ENCODE data around the gene DAND5. TPM values are rescaled to one million over a fixed set of nuclear protein-coding genes. Genes with fewer than 3 reads are reported as not detected.

DAND5 gene
- polyA plus RNA-seq, 1 of the 3 experiments (the other 2 are of a cell fraction), result 1.0 TPM

- ChIA-PET POLR2A (interaction anchor here (0.9 to 1.6 kb wide), 2 partner anchors 11 to 15 kb away, joined by 3 to 7 read pairs; partner anchors contain the start of genes CALR and FARSA), CTCF (interaction anchor here (1.3 to 2.1 kb wide), 4 partner anchors 17 to 145 kb away, joined by 4 to 20 read pairs (median 6); no protein-coding TSS in a partner anchor)
- Histone ChIP-seq H3K36me3 (replicated peaks in 1 of 2; ENCODE audit: control insufficient read depth in 1 of 2, insufficient read depth in 2 of 2, low read length in 1 of 2) (peaks cover 39 to 48% of the 10 kb centered on the region in 2 experiments), H3K27me3 (ENCODE audit: insufficient read depth) (no peaks in the 10 kb centered on the region), H3K4me1 (ENCODE audit: control insufficient read depth in 1 of 2, insufficient read depth in 2 of 2, low read depth in 1 of 2, low read length in 1 of 2) (peaks cover 19 to 31% of the 10 kb centered on the region in 2 experiments), H3K9me2 (no peaks in the 10 kb centered on the region), H3K4me2 (no peak overlapping the region), H3F3A (replicated peaks; ENCODE audit: insufficient read depth) (peaks cover 55% of the 10 kb centered on the region), H3K9ac (no peak overlapping the region), H3K4me3 (ENCODE audit: low read depth in 2 of 2, low read length in 1 of 2) (no peak overlapping the region), H3K9me3 (no peaks in the 10 kb centered on the region), H2AFZ (ENCODE audit: low read depth) (no peak overlapping the region), H4K20me1 (ENCODE audit: insufficient read depth) (peaks cover 9% of the 10 kb centered on the region), H3K27ac (ENCODE audit: low read depth in 2 of 2, low read length in 1 of 2) (no peak overlapping the region; a peak in 1 of 4 replicates), H3K79me2 (ENCODE audit: insufficient read depth) (peaks cover 50% of the 10 kb centered on the region)
- TF ChIP-seq TCF12 (IDR thresholded peaks at IDR 0.05), result no peak
- TF ChIP-seq EZH2phosphoT487 (IDR thresholded peaks at IDR 0.05; ENCODE audit: borderline replicate concordance, low read depth), result no peak
- no peak for TF ChIP-seq TEAD4 (IDR thresholded peaks at IDR 0.05; ENCODE audit: borderline replicate concordance, insufficient read depth)
- TF ChIP-seq CHD2 (IDR thresholded peaks at IDR 0.05; ENCODE audit: low read length, partially characterized antibody), result no peak
- TF ChIP-seq ELF1 (IDR thresholded peaks at IDR 0.05), result no peak
- no peak for TF ChIP-seq GATA2 (CRISPR knock-in tag; IDR thresholded peaks at IDR 0.05)
- TF ChIP-seq MEF2A (IDR thresholded peaks at IDR 0.05; ENCODE audit: borderline replicate concordance, low read depth), result no peak
- no peak for TF ChIP-seq RXRA (IDR thresholded peaks at IDR 0.05; ENCODE audit: borderline replicate concordance, low read depth)
- TF ChIP-seq SMC3 (IDR thresholded peaks at IDR 0.05; ENCODE audit: low read depth, low read length), result no peak
- TF ChIP-seq PBX3 (IDR thresholded peaks at IDR 0.05), result no peak
- no peak for TF ChIP-seq NRF1 (IDR thresholded peaks at IDR 0.05; ENCODE audit: low read depth, low read length)
- no peak for TF ChIP-seq TAF1 (IDR thresholded peaks at IDR 0.05; ENCODE audit: borderline replicate concordance, low read depth, low read length)
- TF ChIP-seq RCOR1 (IDR thresholded peaks at IDR 0.05; ENCODE audit: low read length), result no peak
- TF ChIP-seq YY1 (IDR thresholded peaks at IDR 0.05; ENCODE audit: low read depth), result no peak
- TF ChIP-seq ZBTB33 (IDR thresholded peaks at IDR 0.05; ENCODE audit: borderline replicate concordance, low read depth), result no peak
- 90% methylated on average over 18 of the region's 30 CpGs for WGBS (ENCODE audit: low lambda C conversion rate)
- no peak for DNase-seq
Observed at GRCh38 chr19:12948612-12949362, 20.6 kb upstream of the DAND5 start.

Measured in SK-N-SH (cell line).